ENCODE data around the gene KIFAP3.

The KIFAP3 gene

DNA sequence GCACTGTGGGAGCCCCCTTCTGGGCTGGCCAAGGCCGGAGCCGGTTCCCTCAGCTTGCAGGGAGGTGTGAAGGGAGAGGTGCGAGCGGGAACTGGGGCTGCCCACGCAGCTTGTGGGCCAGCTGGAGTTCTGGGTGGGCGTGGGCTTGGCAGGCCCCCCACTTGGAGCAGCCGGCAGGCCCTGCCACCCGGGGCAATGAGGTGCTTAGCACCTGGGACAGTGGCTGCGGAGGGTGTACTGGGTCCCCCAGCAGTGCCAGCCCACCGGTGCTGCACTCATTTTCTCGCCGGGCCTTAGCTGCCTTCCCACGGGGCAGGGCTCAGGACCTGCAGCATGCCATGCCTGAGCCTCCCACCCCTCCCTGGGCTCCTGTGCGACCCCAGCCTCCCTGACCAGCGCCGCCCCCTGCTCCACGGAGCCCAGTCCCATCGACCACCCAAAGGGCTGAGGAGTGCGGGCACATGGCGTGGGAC is 192.4 kb downstream of the KIFAP3 start:
- TF ChIP-seq CTCF (IDR thresholded peaks at IDR 0.05), result no peak
- no peak overlapping the region for H3K27ac Mint-ChIP-seq
- H3K4me1 Mint-ChIP-seq, result peaks cover 7% of the 10 kb centered on the region
- H3K9me3 Mint-ChIP-seq, result no peaks in the 10 kb centered on the region
- H3K27me3 Mint-ChIP-seq (ENCODE audit: low read depth, poor library complexity), result no peaks in the 10 kb centered on the region
- no peak for DNase-seq
- H3K36me3 Mint-ChIP-seq (ENCODE audit: low read depth), result peaks cover 44% of the 10 kb centered on the region
- H3K4me3 Mint-ChIP-seq, result no peak overlapping the region

DNA sequence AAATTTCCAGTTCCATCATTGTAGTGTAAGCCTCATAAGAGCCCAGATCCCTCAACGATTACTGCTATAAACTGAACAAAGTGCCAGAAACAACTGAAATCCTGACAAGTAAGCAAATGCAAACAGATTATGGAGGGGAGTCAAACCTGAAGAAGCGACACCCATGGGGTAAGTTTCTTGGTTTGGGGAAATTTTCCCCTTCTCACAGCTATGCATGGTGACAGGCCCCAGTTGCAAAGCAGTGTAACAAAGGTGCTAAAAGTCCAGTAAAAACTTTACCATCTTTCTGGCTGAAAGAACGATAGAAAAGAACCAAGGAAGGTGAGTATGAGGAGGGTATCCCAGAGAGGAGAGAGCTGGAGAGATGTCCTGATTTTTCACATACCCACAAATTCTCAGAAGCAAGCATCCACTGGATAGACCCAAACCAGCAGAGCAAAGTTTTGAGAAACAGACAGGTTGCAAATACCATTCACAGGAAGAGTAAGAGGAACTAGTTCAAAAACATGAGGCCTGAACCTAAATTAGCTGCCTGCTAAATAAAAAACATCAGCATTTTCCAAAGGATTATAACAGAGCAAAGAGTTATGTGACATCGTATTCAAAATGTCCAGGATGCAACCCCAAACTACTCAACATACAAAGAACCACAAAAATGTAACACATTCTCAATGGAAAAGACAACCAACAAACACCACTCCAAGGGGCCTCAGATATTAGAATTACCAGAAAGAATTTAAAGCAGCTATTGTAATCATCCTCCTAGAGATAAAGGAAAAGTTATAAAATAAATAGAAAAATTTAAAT is 195.3 kb downstream of the KIFAP3 start:
- no peaks in the 10 kb centered on the region for H3K9me3 Mint-ChIP-seq
- H3K36me3 Mint-ChIP-seq (ENCODE audit: low read depth), result peaks cover 59% of the 10 kb centered on the region
- H3K4me1 Mint-ChIP-seq, result peaks cover 7% of the 10 kb centered on the region
- TF ChIP-seq CTCF (IDR thresholded peaks at IDR 0.05), result no peak
- H3K4me3 Mint-ChIP-seq, result no peak overlapping the region
- no peaks in the 10 kb centered on the region for H3K27me3 Mint-ChIP-seq (ENCODE audit: low read depth, poor library complexity)
- no peak for DNase-seq
- peak overlapping the region; percentile 64 for H3K27ac Mint-ChIP-seq

DNA sequence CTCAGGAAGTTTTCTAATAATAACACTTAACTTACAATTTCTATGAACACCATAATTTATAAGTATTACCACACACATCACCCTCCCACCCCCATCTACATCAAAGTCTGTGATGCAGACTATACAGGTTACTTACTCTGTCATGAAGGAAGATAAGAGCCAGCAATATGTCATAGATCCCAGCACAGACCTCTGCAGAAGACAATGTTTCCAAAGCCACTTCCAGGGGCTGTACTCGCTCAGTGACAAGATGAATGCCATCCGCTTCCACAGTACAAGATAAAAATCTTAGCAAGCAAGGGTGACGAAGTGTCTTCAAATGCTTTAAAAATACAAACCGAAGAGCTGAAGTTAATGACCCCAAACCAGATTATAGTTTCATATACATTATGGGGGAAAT is 196.0 kb downstream of the KIFAP3 start:
- no peak overlapping the region for H3K27ac Mint-ChIP-seq
- TF ChIP-seq CTCF (IDR thresholded peaks at IDR 0.05), result no peak
- H3K4me3 Mint-ChIP-seq, result no peak overlapping the region
- H3K9me3 Mint-ChIP-seq, result peaks cover 5% of the 10 kb centered on the region
- H3K4me1 Mint-ChIP-seq, result peaks cover 7% of the 10 kb centered on the region
- peaks cover 66% of the 10 kb centered on the region for H3K36me3 Mint-ChIP-seq (ENCODE audit: low read depth)
- DNase-seq, result no peak
- no peaks in the 10 kb centered on the region for H3K27me3 Mint-ChIP-seq (ENCODE audit: low read depth, poor library complexity)

GRCh38 chr1:169877800-169878491 is 196.5 kb downstream of the KIFAP3 start:
- Mint-ChIP-seq H3K4me1 (peaks cover 3% of the 10 kb centered on the region), H3K4me3 (no peak overlapping the region), H3K9me3 (peaks cover 10% of the 10 kb centered on the region), H3K27me3 (ENCODE audit: low read depth, poor library complexity) (no peaks in the 10 kb centered on the region), H3K36me3 (ENCODE audit: low read depth) (peaks cover 67% of the 10 kb centered on the region), H3K27ac (no peak overlapping the region)
- no peak for TF ChIP-seq CTCF (IDR thresholded peaks at IDR 0.05)
- DNase-seq, result no peak

- Mint-ChIP-seq H3K36me3 (ENCODE audit: low read depth) (peaks cover 88% of the 10 kb centered on the region), H3K4me1 (no peaks in the 10 kb centered on the region)
Measured at GRCh38 chr1:169874229-169874628, 200.3 kb downstream of the KIFAP3 start.

More at GRCh38 chr1:169874229-169874628, 200.3 kb downstream of the KIFAP3 start:
- DNase-seq, result no peak
- Mint-ChIP-seq H3K4me3 (no peak overlapping the region), H3K9me3 (peaks cover 28% of the 10 kb centered on the region), H3K27ac (no peak overlapping the region), H3K27me3 (ENCODE audit: low read depth, poor library complexity) (no peaks in the 10 kb centered on the region)
- no peak for TF ChIP-seq CTCF (IDR thresholded peaks at IDR 0.05)

All from nephron progenitor cell (in vitro differentiated cells).